ENCODE results near the gene TACR1. TPM values are rescaled to one million over a fixed set of nuclear protein-coding genes. Genes with fewer than 3 reads are reported as not detected.
"Not testable (repeated sequence)": the region's sequence is repeated elsewhere in the genome, so short reads cannot be mapped to it uniquely, and the experiment has no call there.

The TACR1 gene, protein sequence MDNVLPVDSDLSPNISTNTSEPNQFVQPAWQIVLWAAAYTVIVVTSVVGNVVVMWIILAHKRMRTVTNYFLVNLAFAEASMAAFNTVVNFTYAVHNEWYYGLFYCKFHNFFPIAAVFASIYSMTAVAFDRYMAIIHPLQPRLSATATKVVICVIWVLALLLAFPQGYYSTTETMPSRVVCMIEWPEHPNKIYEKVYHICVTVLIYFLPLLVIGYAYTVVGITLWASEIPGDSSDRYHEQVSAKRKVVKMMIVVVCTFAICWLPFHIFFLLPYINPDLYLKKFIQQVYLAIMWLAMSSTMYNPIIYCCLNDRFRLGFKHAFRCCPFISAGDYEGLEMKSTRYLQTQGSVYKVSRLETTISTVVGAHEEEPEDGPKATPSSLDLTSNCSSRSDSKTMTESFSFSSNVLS
- 1 to 10 TPM in 1 of 4 donors, under 1 TPM in 1, not detected in 2; 0.69 to 1.4 TPM for polyA plus RNA-seq
- long read RNA-seq, donor 1 = 0 reads
- long read RNA-seq, donor 2 = 0 reads
- long read RNA-seq, donor 3 = 0 reads
- long read RNA-seq, donor 4 = 0 reads
- long read RNA-seq, donor 5 = 0 reads
- long read RNA-seq, donor 6, full-length matches to known transcripts = 1 of 1 reads
- long read RNA-seq, donor 6, partial matches to known transcripts = 0 of 1 reads
- long read RNA-seq, donor 6, other reads (novel, unspliced or antisense) = 0 of 1 reads
- long read RNA-seq, donor 7 = 0 reads
- long read RNA-seq, donor 8 = 0 reads
- long read RNA-seq, donor 9 = 0 reads
- long read RNA-seq, donor 10, full-length matches to known transcripts = 1 of 1 reads
- long read RNA-seq, donor 10, partial matches to known transcripts = 0 of 1 reads
- long read RNA-seq, donor 10, other reads (novel, unspliced or antisense) = 0 of 1 reads

DNA sequence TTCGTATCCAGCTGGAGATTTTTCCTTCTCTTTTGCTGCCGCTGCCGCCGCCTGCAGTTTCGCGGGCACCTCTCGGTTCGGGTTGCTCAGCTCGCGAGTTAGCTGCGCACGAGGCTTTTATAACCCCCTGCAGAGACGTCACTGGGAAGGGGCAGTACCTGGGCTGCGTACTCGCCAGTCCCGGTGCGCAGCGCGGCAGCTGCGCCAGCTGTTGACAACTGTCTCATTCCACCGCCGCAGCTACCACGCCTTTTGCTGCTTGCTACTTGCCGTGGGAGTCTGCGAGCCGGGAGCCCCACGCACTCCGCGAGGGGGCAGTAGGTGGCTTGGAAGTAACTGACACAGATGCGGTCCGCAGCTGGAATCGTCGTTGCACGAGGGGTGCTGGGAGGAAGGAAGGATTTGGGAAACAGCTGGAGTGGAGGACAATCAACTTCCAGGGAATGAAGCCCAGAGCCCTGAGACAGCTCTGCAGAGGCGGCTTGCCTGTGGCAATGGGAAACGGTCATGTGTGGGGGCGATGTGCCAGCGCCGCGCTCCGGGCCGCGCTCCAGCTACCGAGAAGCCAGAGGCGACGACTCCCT lies at the start of gene TACR1:
TSS of gene TACR1 (minus strand) at position 93 of the 584 bp plus-strand sequence. CDS start 586 bp downstream, outside the sequence.
- no peak within 1 kb of the TSS for H3K27ac ChIP-seq (ENCODE audit: low read depth in 1 of 3, low read length in 2 of 3)
- H3K4me3 ChIP-seq (ENCODE audit: low read depth in 1 of 3, low read length in 3 of 3) = peak within 1 kb of the TSS in 2 of 3 donors; percentile 19 to 43
- no peaks in the 10 kb centered on the region for H3K9me3 ChIP-seq (ENCODE audit: control insufficient read depth in 2 of 2, insufficient read depth in 1 of 2, low read depth in 1 of 2, low read length in 1 of 2)
- H3K36me3 ChIP-seq (ENCODE audit: control insufficient read depth in 3 of 3, insufficient read depth in 2 of 3, low read depth in 1 of 3, low read length in 3 of 3) = no peaks in the 10 kb centered on the region
- H3K4me1 ChIP-seq (ENCODE audit: control insufficient read depth in 3 of 3, insufficient read depth in 2 of 3, low read depth in 1 of 3, low read length in 2 of 3) = peaks cover 0 to 4% (median 0%) of the 10 kb centered on the region in 3 donors
- DNase-seq = peak; percentile 18 to 76
- peaks cover 12 to 48% (median 18%) of the 10 kb centered on the region in 3 donors for H3K27me3 ChIP-seq (ENCODE audit: control insufficient read depth in 3 of 3, insufficient read depth in 3 of 3, low read length in 3 of 3)
- FAIRE-seq = no peak
- 1 to 4% (median 1%) methylated on average over 46 of the region's 46 CpGs for WGBS, 3 donors

DNA sequence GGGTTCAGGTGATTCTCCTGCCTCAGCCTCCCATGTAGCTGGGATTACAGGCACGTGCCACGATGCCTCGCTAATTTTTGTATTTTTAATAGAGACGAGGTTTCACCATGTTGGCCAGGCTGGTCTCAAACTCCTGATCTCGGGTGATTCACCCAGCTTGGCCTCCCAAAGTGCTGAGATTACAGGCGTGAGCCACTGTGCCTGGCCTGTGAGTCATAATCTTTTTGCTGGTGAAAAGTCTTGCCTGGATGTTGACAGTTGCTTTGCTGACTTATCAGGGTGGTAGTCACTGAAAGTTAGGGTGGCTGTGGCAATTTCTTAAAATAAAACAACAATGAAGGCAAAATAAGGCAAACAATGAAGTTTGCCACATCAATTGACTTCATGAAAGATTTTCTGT lies 49.3 kb upstream of the TACR1 start:
- not testable (repeated sequence) for H3K36me3 ChIP-seq (ENCODE audit: control insufficient read depth in 3 of 3, insufficient read depth in 2 of 3, low read depth in 1 of 3, low read length in 3 of 3); H3K4me3 ChIP-seq (ENCODE audit: low read depth in 1 of 3, low read length in 3 of 3); DNase-seq; H3K27ac ChIP-seq (ENCODE audit: low read depth in 1 of 3, low read length in 2 of 3); FAIRE-seq; H3K27me3 ChIP-seq (ENCODE audit: control insufficient read depth in 3 of 3, insufficient read depth in 3 of 3, low read length in 3 of 3); H3K4me1 ChIP-seq (ENCODE audit: control insufficient read depth in 3 of 3, insufficient read depth in 2 of 3, low read depth in 1 of 3, low read length in 2 of 3)
- peaks cover 0 to 13% of the 10 kb centered on the region in 2 donors for H3K9me3 ChIP-seq (ENCODE audit: control insufficient read depth in 2 of 2, insufficient read depth in 1 of 2, low read depth in 1 of 2, low read length in 1 of 2)
- 82 to 91% (median 86%) methylated on average over 6 of the region's 6 CpGs for WGBS, 3 donors

DNA sequence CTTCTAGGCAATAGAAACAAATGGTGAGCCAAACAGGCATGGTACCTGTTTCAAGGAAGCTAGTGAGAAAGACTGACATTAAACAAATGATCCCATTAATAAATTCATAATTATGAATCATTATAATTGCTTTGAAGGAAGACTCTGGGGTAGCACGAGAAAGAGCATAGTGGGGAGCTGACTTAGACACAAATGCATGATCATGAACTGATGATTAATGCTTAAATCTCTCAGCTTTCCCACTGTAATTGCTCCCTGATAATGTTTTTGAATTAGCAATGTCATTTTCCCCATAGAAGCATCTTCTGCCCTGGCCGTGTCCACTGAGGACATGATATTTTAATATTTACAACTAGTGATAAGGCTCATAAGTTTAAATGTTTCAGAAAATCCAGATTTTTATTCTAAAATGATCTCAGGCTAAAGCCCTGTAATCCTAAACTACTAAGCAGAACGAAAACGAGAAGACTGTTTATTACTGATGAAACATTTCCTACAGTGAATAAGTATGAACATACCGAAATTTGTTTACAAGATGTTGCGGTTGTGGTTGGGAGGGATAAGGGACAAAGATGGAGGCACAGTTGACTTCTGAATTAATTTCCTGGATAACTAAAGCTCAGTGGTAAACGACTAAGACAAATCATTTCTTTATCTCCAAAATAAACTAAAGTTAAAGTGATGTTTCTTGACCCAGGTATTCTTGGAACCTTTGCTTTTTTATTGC lies 47.3 kb upstream of the TACR1 start:
- H3K27ac ChIP-seq (ENCODE audit: low read depth in 1 of 3, low read length in 2 of 3) = no peak overlapping the region
- peaks cover 0 to 23% of the 10 kb centered on the region in 2 donors for H3K9me3 ChIP-seq (ENCODE audit: control insufficient read depth in 2 of 2, insufficient read depth in 1 of 2, low read depth in 1 of 2, low read length in 1 of 2)
- no peak for DNase-seq
- H3K36me3 ChIP-seq (ENCODE audit: control insufficient read depth in 3 of 3, insufficient read depth in 2 of 3, low read depth in 1 of 3, low read length in 3 of 3) = no peaks in the 10 kb centered on the region
- no peaks in the 10 kb centered on the region for H3K27me3 ChIP-seq (ENCODE audit: control insufficient read depth in 3 of 3, insufficient read depth in 3 of 3, low read length in 3 of 3)
- no peak for FAIRE-seq
- H3K4me1 ChIP-seq (ENCODE audit: control insufficient read depth in 3 of 3, insufficient read depth in 2 of 3, low read depth in 1 of 3, low read length in 2 of 3) = no peaks in the 10 kb centered on the region
- WGBS, 3 donors = 68 to 75% (median 71%) methylated on average over 7 of the region's 7 CpGs
- H3K4me3 ChIP-seq (ENCODE audit: low read depth in 1 of 3, low read length in 3 of 3) = no peak overlapping the region

GRCh38 chr2:75243219-75243618 lies 43.9 kb upstream of the TACR1 start:
- Histone ChIP-seq H3K36me3 (ENCODE audit: control insufficient read depth in 3 of 3, insufficient read depth in 2 of 3, low read depth in 1 of 3, low read length in 3 of 3) (no peaks in the 10 kb centered on the region), H3K4me3 (ENCODE audit: low read depth in 1 of 3, low read length in 3 of 3) (no peak overlapping the region), H3K27ac (ENCODE audit: low read depth in 1 of 3, low read length in 2 of 3) (no peak overlapping the region), H3K9me3 (ENCODE audit: control insufficient read depth in 2 of 2, insufficient read depth in 1 of 2, low read depth in 1 of 2, low read length in 1 of 2) (peaks cover 0 to 23% of the 10 kb centered on the region in 2 donors), H3K4me1 (ENCODE audit: control insufficient read depth in 3 of 3, insufficient read depth in 2 of 3, low read depth in 1 of 3, low read length in 2 of 3) (no peaks in the 10 kb centered on the region), H3K27me3 (ENCODE audit: control insufficient read depth in 3 of 3, insufficient read depth in 3 of 3, low read length in 3 of 3) (no peaks in the 10 kb centered on the region)
- DNase-seq = no peak
- WGBS, 3 donors = 82 to 94% (median 87%) methylated on average over 9 of the region's 9 CpGs
- no peak for FAIRE-seq

DNA sequence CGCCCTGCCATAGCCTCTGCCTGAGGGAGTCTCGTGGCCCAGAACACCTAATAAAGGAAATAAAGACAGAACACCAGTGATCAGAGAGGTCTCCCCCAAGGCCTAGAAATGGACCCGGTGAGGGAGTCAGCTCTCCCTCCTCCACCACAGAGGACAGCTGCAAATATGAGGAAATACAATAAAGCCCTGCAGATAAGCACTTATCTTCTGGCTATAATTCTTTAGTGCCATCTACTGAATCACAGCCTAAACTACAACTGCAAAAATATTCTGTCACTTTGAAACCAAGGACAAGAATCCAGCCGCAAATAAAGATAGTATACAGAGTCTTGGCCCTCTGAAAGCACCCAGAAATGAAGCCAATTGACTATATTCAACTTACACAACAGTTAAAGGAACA lies 42.4 kb upstream of the TACR1 start:
- Histone ChIP-seq H3K9me3 (ENCODE audit: control insufficient read depth in 2 of 2, insufficient read depth in 1 of 2, low read depth in 1 of 2, low read length in 1 of 2) (peaks cover 0 to 23% of the 10 kb centered on the region in 2 donors), H3K4me1 (ENCODE audit: control insufficient read depth in 3 of 3, insufficient read depth in 2 of 3, low read depth in 1 of 3, low read length in 2 of 3) (no peaks in the 10 kb centered on the region), H3K36me3 (ENCODE audit: control insufficient read depth in 3 of 3, insufficient read depth in 2 of 3, low read depth in 1 of 3, low read length in 3 of 3) (no peaks in the 10 kb centered on the region), H3K27me3 (ENCODE audit: control insufficient read depth in 3 of 3, insufficient read depth in 3 of 3, low read length in 3 of 3) (no peaks in the 10 kb centered on the region), H3K27ac (ENCODE audit: low read depth in 1 of 3, low read length in 2 of 3) (no peak overlapping the region), H3K4me3 (ENCODE audit: low read depth in 1 of 3, low read length in 3 of 3) (no peak overlapping the region)
- FAIRE-seq (no peak), DNase-seq (no peak)
- WGBS, 3 donors = 75 to 81% (median 79%) methylated on average over 4 of the region's 4 CpGs

GRCh38 chr2:75238670-75239330 lies 39.5 kb upstream of the TACR1 start:
- H3K9me3 ChIP-seq (ENCODE audit: control insufficient read depth in 2 of 2, insufficient read depth in 1 of 2, low read depth in 1 of 2, low read length in 1 of 2) = peaks cover 0 to 16% of the 10 kb centered on the region in 2 donors
- H3K27me3 ChIP-seq (ENCODE audit: control insufficient read depth in 3 of 3, insufficient read depth in 3 of 3, low read length in 3 of 3) = peaks cover 0 to 4% (median 0%) of the 10 kb centered on the region in 3 donors
- FAIRE-seq (no peak), DNase-seq (no peak)
- no peaks in the 10 kb centered on the region for H3K4me1 ChIP-seq (ENCODE audit: control insufficient read depth in 3 of 3, insufficient read depth in 2 of 3, low read depth in 1 of 3, low read length in 2 of 3)
- 55 to 66% (median 58%) methylated on average over 6 of the region's 6 CpGs for WGBS, 3 donors
- H3K27ac ChIP-seq (ENCODE audit: low read depth in 1 of 3, low read length in 2 of 3) = no peak overlapping the region
- H3K4me3 ChIP-seq (ENCODE audit: low read depth in 1 of 3, low read length in 3 of 3) = no peak overlapping the region
- H3K36me3 ChIP-seq (ENCODE audit: control insufficient read depth in 3 of 3, insufficient read depth in 2 of 3, low read depth in 1 of 3, low read length in 3 of 3) = no peaks in the 10 kb centered on the region

GRCh38 chr2:75237296-75237695 lies 38.0 kb upstream of the TACR1 start:
- 88 to 93% (median 89%) methylated on average over 1 of the region's 1 CpG for WGBS, 3 donors
- no peak overlapping the region for H3K4me3 ChIP-seq (ENCODE audit: low read depth in 1 of 3, low read length in 3 of 3)
- peaks cover 0 to 11% of the 10 kb centered on the region in 2 donors for H3K9me3 ChIP-seq (ENCODE audit: control insufficient read depth in 2 of 2, insufficient read depth in 1 of 2, low read depth in 1 of 2, low read length in 1 of 2)
- no peaks in the 10 kb centered on the region for H3K4me1 ChIP-seq (ENCODE audit: control insufficient read depth in 3 of 3, insufficient read depth in 2 of 3, low read depth in 1 of 3, low read length in 2 of 3)
- no peaks in the 10 kb centered on the region for H3K36me3 ChIP-seq (ENCODE audit: control insufficient read depth in 3 of 3, insufficient read depth in 2 of 3, low read depth in 1 of 3, low read length in 3 of 3)
- peaks cover 0 to 4% (median 0%) of the 10 kb centered on the region in 3 donors for H3K27me3 ChIP-seq (ENCODE audit: control insufficient read depth in 3 of 3, insufficient read depth in 3 of 3, low read length in 3 of 3)
- FAIRE-seq (no peak), DNase-seq (no peak)
- H3K27ac ChIP-seq (ENCODE audit: low read depth in 1 of 3, low read length in 2 of 3) = no peak overlapping the region
